Renal pelvis (tissue), 4 donors: ENCODE results near the gene TRMT1. TPM values are rescaled to one million over a fixed set of nuclear protein-coding genes. Genes with fewer than 3 reads are reported as not detected.
A peak's percentile ranks its signal among the peaks of the same experiment; 100 is the strongest.

Experiments used
- DNase-seq: peaks from one replicate; pipeline ENCODE4 v3.0.0-alpha.2; 2013
- polyA plus RNA-seq, 3 donors: library from polyadenylated mRNA; unstranded; fragments of 120-200 nt; gene quantifications; one replicate each; pipeline ENCODE4 v1.2.1, GENCODE V29; 2013; ENCODE audit not compliant: insufficient read length in 3 of 3

The TRMT1 gene
- polyA plus RNA-seq, 3 donors, result 35.0 to 43.9 (median 42.9) TPM

DNA sequence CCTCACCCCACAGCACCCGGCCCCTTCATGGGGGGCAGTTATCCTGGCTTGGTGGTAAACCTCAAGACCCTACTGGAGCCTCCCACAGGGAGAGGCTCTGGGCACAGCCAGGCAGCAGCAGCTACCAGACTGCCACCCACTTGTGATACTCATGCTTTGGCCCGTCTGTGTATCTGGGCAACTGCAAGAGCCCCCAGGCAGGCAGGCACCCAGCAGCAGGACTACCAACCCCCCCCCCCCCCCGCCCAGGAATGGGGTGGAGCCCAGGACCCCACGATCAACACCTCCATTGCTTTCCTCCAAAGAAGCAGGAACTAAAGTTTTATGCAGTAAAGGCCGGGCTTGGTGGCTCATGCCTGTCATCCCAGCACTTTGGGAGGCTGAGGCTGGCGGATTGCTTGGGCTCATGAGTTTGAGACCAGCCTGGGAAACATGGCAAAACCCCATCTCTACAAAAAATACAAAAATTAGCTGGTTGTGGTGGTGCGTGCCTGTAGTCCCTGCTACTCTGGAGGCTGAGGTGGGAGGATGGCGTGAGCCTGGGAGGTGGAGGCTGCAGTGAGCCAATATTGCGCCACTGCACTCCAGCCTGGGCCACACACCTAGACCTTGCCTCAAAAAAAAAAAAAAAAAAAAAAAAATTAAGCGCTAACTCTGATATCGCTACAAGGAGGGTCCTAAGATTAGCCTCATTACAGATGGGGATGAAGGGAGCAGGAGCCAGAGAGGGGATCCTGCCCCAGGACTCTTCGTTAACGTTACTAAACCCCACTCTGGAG lies 12.8 kb downstream of the TRMT1 start:
- no peak for DNase-seq

GRCh38 chr19:13102666-13103580 lies 13.6 kb downstream of the TRMT1 start, which contains the start of gene LYL1:
Gene LYL1 (minus strand): TSS chr19:13102858. CDS start chr19:13101171, 1,687 bp downstream.
- DNase-seq, result no peak

GRCh38 chr19:13102416-13102665 lies 14.2 kb downstream of the TRMT1 start:
- no peak for DNase-seq

- no peak for DNase-seq
Measured at GRCh38 chr19:13101590-13102415, 14.7 kb downstream of the TRMT1 start.

DNA sequence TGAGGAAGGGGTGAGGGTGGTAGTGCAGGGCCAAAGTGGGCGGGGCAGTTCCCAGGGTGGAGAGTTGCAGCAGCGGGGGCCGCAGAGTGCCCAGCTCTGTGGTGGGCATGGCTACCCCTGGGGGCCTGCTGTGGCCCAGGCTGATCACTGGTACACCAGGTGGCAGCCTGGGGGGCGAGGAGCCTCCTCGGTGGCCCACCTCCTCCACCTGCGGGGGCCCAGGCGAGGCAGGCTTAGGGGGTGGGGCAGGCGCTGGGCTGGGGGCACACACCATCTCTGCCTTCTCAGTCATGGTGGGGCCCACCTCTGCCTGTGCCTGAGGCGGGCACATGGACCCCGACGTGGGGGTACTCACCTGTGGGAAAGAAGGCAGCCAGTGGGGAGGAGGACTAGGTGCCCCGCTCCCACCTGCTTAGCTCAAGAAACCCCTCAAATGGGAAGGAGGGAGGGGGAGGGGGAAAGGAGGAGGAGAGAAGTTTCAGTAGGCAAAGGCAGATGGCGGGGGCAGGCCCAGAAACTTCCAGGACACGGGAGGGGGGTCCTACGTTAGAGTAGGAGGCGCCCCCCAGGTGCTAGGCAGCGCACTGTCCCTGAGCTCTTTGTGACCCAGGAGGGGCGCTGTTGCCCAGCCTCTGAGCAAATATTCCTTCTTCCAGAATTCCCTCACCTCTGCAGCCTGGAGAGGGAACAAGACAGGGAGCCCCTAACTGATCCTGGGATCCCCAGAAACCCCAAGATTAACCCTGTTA lies 15.5 kb downstream of the TRMT1 start:
- DNase-seq, result no peak

DNA sequence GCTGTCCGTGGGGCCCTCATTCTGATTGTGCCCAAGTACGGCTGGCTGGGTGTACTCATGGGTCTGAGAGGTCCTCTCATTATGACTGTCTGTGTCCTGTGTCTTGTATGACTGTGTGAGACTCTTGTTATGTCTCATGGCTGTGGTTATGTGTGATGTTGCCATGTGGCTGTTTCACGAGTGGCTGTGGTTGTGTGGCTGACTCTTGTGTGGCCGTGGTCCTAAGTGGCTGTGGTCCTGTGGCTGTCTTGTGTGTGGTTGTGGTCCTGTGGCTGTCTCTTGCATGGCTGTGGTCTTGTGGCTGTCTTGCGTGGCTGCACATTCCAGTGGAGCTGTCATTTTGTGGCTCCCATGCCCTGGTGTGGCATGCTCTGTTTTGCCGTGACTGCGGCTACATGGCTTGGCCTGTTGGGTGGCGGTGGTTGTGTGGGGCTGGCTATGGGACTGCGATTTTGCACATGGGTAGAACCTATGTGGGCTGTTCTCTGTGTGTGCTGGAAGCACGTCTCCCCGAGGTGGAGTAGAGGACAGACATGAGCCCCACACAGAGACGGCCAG lies 16.4 kb downstream of the TRMT1 start:
- DNase-seq, result no peak

DNA sequence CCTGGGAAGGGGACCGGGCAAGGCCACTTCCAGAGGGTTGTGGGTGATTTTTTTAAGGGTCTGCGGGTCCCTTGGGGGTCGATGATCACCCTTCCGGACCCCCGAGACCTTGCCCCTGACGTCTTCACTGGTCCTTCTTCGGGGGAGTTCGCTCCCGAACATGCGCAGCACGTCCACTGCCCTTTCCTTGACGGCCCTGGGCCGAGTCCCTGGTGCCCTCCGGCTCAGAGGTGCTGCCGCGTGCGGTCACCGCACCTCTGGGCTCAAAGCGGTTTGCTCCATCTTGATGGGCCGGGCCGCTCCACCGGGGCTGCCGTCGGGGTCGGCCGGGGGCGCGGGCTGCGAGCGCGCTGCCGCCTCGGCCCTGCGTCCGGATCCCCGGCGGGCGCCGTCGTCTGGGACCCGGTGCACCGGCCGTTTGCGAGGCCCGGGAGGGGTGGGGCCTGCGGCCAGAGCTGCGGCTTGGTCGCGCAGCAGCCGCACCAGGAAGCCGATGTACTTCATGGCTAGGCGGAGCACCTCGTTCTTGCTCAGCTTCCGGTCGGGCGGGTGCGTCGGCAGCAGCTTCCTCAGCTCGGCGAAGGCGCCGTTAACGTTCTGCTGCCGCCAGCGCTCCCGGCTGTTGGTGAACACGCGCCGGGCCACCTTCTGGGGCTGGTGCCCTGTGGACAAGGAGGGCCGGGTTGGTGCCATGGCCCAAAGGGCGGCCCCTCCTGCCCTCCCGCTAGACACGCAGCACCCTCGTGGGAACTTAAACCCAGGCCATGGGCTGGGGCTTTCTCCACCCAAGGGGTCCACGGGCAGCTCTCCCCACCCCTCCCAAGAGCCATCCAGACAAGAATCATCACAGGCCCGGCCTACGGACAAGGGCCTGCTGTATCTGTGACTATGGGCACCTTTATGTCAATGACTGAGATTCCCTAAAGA lies 17.2 kb downstream of the TRMT1 start:
- no peak for DNase-seq

GRCh38 chr19:13098277-13099072 lies 18.1 kb downstream of the TRMT1 start:
- no peak for DNase-seq

DNA sequence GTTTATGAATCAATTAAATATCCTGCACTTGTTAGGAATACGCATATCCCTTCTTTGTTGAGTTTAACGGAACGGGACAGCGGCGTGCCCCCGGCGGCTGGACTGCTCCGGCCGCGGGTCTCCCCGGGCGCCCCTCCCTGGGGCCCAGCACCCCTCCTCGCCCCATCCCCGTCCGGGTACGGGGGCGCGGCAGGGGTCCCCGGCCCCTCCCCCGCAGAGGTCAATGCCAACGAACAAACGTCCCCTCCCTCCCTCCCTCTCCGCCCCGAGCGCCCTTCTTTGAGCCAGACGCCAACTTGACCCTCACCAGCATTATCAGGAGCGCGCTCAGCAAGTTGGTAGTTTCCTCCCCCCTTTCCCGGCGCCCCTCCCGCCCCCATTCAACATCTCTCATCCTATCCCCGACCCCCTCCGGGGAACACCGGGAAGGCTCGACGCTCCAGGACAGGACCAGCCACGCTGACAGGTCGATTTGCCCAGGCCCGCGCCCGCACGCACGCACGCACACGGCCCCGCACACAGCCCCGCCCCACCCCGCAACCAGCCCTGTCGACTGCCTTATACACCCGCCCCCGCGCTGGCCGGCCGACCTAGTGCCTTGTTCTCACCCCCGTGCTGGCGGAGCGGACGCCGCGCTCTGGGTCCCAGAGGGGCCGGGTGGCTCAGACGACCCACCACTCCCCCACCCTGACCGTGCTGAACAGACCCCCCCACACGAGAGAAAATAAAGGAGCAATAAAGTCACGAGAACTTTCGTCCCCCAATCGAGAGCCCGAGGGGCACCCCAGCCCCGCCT lies 18.9 kb downstream of the TRMT1 start:
- DNase-seq, result no peak

DNA sequence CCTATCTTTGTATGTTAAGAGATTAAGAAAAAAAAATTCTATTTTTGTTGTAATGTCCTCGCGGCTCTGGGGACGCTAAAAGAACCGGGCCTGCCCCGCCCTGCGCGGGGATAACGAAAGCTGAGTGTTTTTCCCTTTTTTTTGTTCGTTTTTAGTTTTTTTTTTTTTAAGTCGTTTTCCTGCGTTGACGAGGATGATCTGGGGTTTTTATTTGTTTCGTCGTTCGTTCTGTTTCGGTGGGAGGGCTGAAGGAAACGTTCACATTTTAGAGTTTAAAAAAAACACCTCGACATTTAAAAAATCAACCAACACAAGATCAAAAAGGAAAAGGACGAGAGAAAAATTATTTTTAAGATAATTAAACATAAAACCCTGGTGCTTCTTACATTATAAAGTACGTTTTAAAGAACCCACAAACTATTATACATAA lies 19.5 kb downstream of the TRMT1 start:
- DNase-seq, result no peak

DNA sequence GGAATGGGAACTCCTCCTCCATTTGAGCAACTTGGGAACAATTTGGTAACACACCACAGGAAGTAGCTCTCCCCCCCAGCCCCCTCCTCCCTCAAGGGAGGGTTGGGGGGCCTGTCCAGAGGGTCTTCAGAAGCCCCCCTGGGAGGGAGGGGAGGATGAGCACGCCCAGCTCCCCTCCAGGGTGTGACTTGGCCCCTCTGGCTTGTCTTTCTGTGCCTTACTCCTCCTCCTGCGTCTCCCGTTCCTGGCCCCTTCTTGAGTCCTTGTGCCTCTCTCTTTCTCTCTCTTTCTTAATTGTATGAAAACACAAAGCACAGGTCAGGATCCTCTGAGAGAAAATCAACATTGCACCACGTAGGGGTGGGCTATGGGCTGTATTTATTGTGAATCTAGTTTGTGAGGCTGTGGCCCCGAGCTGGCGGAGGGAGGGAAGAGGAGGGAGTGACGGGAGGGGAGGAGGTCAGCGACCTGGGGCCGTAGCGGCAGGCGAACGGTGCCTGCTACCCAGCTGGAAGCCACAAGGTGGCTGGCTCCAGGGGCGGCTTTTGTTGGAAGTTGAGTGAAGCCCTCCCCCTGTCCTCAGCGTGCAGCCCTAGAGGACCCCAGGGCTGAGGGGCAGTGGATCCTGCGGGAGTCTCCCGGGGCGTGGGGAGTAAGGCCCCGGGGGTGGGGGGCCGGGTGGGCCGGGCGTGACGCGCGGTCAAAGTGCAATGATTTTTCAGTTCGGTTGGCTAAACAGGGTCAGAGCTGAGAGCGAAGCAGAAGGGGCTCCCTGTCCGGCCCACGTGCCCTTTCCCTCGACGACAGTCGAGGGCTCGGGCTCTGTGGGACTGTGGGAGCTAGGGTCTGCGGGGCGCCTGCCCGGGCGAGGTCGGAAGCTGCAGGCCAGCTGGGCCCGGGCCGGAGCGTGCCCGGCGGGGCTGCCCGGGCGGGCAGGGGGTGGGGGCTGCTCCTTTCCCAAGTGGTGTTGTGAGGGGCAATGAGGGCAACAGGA lies 20.3 kb downstream of the TRMT1 start:
- no peak for DNase-seq

GRCh38 chr19:13095393-13095784 lies 21.2 kb downstream of the TRMT1 start:
- no peak for DNase-seq

GRCh38 chr19:13094771-13095392 lies 21.7 kb downstream of the TRMT1 start:
- no peak for DNase-seq

GRCh38 chr19:13094106-13094504 lies 22.4 kb downstream of the TRMT1 start:
- no peak for DNase-seq

DNA sequence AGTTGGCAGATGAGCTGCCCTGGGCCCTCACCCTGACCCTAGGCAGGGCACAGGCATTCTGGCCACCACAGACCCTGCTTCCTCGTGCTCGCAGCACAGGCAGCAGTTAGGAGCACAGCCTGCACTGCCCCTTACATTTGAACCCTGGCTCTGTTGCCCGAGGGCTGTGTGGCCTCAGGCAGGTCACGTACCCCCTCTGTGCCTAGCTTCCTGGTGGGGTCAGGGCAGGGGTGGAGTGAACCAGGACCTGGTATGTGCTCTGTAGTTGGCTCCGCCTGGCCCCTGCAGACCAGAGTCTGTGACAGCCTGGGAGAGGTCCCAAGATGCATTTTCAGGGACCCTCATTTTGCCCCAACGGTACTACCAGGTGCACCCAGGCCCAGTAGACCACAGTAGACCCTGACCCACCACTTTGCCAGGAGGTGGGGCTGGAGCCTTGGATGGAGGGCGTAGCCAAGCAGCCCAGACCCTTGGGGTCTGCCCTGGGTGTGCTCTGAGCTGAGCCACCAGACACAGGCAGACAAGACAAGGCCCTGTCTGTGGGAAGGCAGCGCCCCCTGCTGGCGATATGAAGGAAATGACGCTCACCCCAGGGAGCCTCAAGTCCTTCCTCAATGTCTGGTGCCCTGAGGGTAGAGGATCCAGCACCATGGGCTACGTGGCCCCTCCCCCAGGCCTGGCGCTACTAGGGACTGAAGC lies 23.0 kb downstream of the TRMT1 start:
- DNase-seq, result peak; percentile 77
